HG02884 (cell line): Measurements from ENCODE around the gene CCDC8.
"Not testable (repeated sequence)": the region's sequence is repeated elsewhere in the genome, so short reads cannot be mapped to it uniquely, and the experiment has no call there.

Experiments used
- ATAC-seq: cut with Tn5 transposase; IDR thresholded peaks from one replicate; pipeline ENCODE4 v1.9.1; 2021; ENCODE audit warnings: mild to moderate bottlenecking, moderate library complexity; ENCODE audit not compliant: unreplicated experiment

CCDC8 gene

DNA sequence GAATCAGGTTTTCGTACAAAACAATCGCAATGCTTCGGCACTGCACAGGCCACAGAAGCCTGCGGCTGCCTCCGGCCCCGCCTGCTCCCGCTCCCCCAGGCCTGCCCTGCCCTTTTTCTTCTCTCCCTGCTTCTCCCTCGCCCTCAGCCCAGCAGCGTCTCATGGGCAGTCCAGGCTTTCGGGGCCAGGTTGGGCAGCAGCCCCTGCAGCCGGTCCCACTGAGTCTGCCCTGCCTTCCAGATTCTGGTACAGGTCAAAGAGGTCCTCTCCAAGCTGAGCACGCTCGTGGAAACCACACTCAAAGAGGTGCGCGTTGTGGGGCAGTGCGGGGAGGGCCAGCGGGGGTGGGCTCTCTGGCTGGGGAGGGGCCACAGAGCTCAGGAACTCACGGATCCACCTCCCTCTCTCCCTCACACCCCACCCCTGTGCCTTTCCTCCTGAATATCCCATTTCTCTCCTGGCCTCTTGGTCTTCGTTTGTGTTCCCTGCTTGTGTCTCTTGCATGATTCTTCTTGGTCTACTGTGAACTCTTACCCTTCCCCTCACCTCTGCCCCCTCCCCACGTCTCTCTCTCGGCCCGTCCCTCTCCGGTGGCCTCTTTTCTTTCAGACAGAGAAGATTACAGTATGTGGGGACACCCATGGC is 30.1 kb downstream of the CCDC8 start:
- no peak for ATAC-seq

DNA sequence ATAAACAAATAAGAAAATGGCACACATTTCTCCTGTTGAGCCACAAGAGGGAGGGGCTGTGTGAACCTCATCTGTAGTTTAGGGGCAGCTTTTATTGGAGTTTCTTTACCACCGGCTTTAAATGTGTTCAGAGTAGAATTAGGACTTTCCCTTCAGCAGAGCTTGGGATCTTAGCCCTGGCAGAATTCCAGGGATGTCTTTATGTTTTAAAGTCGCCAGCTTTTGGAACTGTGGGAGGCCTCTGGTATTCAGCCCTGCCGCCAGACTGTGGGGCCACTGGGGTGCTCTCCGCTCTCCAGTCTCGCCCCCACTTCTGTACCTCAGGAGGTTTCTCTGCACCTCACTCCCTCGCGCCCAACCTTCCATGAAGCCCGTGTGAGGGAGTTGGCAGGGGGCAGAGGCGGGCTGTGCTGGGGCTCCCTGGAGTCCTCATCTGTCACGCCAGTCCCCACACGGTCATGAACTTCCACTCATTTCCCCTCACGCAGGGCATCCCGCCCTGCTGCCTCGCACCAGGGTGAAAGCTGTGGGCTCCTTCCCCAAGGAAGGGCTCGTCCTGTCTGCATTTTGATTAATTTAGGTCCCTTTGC is 31.5 kb downstream of the CCDC8 start:
- ATAC-seq: no peak

DNA sequence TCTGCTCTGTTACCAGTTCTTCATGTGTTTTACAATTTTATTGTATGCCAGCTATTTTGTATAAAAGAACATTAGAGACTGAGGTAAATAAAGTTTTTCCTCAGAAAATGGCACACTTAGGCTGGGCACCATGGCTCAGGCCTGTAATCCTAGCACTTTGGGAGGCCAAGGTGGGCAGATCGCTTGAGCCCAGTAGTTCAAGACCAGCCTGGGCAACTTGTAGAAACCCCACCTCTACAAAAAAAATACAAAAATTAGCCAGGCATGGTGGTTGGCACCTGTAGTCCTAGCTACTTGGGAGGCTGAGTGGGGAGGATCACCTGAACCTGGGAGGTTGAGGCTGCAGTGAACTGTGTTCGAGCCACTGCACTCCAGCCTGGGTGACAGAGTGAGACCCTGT is 32.0 kb downstream of the CCDC8 start:
- no peak for ATAC-seq

DNA sequence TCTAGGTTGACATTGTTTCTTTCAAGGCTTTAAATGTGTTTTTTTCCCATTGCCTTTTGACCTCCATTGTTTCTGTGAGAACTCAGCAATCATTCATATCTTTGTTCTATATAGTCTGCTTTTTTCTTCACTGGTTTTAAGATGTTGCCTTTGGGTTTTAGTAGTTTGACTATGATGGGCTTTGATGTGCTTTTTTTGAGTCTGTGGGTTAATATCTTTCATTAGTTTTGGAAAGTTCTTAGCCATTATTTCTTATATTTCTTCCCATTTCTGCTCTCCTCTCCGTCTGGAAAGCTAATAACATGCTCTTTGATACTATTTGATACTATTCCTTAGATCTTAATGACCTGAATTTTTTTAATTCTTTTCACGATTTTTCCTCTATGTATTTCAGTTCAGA is 32.7 kb downstream of the CCDC8 start:
- ATAC-seq: no peak

DNA sequence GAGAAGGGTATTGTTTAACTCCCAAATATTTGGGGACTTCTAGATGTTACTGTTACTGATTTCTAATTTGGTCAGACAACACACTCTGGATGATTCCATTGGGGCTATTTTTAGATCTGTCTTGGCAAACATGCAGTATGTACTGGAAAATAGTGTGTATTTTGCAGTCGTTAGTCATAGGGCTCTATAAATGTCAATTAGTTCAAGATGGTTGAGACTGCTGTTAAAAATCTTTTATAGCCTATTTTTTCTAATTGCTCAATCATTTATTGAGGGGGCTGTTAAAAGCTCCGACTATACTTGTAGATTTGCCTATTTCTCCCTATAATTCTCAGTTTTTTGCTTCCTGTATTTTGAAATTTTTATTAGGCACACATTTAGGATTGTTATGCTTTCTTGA is 35.1 kb downstream of the CCDC8 start:
- no peak for ATAC-seq

DNA sequence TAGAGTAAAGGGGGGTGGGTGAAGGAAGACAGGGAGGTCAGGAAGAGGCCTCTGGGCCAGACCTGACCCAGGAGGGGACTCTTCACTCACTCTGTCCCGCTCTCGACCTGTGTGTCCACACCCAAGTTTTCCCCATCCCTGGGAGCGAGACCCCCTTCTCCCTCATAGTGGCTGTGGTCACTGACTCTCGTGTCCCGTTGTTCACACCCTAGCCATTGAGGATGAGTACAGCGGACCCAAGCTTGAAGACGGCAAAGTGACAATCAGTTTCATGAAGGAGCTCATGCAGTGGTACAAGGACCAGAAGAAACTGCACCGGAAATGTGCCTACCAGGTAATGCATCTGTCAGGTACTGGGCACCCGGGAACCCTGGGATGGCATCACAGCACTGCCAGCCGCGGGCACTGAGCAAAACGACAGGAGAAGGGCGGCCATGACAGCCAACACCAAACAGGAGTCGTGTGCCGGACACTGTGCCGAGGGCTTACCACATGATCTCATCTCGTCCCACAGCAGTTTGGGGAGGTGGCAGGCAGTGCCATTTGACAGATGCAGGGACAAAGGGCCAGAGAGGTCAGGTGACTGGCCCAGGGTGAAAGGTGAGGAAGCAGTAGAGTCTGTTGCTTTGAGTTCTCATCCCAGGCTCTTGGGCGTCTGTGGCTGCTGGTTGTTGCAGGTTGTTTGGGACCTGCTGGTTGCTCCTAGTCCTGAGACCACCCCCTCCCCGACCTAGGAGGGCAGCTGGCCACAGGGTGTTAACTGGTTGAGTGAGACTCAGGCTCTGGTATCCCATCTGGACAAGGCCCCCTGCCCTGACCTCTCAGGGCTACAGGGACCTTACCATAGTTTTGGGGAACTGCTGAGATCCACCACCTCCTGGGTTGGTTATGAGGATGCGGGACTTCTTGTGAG is 36.9 kb downstream of the CCDC8 start:
- ATAC-seq: no peak

DNA sequence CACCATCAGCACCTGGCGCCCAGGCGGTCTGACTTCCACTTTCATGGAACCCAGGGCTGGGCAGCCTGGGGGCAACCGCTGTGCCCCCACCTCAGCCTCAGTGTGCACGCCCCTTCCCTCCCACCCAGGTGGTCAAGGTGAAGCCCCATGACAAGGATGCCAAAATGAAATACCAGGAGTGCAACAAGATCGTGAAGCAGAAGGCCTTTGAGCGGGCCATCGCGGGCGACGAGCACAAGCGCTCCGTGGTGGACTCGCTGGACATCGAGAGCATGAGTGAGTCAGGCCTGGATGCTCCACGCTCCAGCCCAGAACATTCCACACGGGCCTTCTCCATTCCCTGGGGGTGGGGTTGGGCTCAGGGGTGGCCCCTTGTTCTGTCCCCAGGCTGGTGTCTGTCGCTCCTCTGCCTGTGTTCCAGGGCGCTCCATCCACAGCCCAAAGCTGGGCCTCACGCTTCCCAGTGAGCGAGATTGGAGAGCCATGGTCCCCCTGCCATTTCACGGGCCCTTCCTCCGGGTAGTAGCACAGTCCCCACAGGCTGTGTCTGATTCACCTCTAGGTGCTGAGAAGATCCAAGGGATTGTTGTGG is 37.8 kb downstream of the CCDC8 start:
- ATAC-seq: not testable (repeated sequence)

DNA sequence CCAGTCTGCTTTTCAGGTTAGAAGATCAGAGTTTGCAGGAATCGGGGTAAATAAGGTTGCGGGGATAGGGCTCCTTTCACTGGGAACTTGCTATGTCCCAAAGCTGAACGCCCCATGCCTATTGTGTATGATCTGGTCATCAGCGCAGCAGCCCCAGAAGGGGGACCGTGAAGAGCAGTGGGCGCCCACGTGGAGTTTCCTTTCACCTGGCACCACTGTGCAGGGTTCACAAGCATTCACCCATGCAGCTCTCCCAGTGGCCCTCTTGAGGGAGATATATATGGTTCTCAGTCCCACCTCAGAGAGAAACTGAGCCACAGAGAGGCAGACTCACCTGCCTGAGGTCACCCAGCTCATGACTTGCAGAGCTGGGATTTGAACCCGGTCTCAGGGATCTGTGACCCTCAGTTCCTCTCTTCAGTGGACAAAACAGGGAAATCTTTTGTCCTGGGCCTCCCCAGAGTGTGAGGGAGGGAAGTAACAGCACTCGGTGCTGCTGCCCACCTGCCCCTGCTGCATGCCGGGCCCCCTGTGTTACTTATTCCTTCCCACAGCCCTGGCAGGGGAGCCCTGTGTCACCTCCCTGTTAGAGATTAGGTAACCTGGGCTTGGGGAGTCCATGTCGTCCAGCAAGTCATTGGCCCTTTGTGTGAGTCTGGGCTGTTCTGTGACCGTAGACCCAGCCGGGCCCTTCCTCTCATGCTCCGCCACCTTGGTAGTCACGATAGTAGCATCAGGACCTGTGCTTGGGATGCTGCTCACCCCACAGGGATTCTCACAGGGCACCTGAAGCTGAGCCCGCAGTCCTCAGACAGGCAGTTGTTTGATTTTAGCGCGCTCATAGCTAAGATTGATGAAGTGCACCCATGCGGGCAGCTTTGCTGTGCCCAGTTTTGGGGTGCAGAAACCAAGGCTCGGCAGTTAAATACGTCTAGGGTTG is 38.6 kb downstream of the CCDC8 start:
- ATAC-seq: no peak

DNA sequence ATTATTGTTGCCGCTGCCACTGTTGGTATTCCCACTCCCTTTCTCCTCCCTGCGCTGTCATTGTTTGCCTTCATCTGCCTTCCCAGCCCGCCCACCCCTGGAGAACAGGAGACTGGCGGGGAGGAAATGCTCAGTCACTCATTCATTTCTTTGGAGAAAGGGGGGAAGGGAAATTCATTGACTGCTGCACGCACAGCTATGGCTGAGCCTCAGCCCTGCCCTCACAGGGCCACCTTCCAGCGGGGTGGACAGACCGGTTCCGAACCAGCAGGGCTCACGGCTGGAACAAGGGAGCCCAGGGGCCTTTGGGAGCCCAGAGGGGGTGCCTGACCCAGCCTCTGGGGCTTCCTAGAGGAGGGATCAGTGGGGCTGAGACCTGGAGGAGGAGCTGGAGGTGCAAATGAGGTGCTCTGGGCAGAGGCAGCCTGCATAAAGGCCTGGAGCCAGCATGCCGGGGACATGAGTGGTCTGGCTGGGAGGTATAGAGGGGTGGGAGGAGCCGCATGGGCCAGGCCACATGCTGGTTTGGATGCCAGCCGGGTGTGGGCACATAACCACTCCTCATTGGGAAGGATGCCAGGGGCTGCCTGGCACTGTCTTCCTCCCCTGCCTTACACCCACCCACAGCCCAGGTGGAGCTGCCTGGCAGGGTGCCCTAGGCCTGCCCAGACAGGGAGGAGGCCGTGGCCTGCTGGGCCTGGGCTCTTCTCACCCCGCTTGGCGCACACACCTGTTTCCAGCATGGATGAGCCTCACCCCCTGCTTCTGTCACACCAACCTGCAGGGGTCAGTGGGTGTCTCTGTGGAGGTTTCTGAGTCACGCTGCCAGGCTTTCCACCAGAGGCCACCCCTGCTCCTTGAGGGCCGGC is 39.6 kb downstream of the CCDC8 start:
- no peak for ATAC-seq

DNA sequence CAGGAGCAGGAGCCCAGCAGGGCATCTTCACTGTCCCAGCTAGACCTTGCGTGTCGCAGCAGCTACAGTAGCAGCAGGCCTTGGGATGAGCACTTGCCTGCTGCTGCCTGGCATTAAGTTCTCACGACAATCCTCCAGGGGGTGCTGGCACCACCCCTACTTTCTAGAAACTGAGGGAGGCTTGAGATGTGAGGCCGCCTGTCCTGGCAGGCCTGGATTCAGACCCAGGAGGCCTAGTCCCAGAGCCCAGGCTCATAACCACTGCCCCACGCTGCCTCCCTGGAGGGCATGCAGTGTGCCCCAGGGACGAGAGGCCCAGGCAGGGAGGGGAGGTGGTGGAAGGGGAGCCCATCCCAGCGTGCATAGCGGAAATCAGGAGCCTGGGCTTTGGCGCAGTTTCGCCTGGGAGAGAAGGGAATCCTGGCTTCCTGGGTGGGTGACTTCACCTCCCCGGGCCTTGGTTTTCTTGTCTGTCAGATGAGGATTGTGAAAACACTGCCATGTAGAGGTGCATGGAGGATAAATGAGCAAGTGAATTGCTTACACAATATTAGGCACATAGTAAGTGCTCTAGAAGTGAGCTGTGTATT is 40.4 kb downstream of the CCDC8 start:
- ATAC-seq: no peak

DNA sequence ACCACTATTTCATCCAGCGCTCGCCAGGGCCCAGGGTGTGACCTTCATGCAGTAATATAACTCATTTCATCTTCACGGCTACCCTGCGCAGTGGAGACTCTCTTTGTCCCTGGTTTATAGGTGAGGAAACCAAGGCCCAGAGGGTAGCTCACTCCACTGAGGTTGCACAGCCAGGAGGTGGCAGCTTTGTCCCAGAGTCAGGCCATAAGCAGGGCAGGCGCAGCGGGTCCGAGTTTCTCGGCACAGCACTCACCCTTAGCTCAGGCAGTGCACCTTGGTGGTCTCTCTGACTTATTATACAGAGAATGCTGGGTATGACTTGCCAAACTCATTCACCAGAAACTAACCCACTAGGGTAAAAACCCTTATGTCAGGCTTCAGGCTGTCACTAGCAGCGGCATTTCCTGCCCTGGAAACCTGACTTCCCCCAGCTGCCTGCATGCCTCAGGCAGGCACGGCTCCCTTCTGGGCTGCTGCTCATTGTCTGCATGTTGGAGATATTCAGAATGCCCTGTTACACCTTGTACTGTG is 41.9 kb downstream of the CCDC8 start:
- no peak for ATAC-seq

DNA sequence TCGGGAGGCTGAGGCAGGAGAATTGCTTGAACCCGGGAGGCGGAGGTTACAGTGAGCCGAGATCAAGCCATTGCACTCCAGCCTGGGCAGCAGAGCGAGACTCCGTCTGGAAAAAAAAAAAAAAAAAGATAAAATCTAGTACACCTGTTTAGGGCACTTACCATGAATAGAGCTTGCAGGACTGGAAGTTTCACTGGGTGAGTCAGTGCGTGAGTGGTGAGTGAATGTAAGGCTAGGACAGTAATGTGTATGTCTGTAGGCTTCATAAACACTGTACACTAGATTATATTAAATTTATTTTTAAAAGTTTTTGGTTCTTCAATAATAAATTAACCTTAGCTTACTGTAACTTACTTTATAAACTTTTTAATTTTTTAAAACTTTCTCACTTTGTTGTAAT is 43.5 kb downstream of the CCDC8 start:
- ATAC-seq: no peak

DNA sequence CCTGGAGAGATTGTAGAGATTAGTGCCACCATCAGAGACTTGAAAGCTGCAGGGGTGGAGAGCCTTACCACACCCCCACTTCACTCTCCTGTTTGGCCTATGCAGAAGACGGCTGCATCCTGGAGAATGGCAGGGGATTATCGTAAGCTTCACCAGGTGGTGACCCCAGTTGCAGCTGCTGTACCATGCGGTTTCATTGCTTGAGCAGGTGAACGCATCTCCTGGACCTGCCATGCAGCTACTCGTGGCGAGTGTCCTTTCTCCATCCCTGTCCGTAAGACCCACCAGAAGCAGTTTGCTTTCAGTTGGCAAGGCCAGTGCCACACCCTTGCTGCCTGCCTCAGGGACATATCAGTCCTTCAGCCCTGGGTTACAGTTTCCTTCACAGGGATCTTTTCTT is 45.2 kb downstream of the CCDC8 start:
- ATAC-seq: no peak

DNA sequence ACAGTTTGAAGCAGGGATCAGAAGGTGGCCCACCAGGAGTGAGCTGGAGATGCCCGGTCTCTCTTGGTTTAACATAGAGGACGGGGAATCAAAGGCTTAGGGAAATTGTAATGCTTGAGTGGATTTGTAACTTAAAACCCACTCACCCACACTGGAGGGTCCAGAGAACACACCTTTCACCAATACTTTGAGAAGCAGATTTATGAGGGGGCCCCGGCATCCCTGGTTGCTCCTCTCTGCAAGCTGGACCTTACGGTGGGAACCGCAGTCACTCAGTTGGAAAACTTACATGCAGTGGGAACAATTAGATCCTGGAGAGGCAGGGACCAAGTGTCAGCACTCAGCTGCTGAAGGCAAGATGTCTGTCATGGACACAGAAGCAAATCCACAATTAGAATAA is 45.9 kb downstream of the CCDC8 start:
- no peak for ATAC-seq

DNA sequence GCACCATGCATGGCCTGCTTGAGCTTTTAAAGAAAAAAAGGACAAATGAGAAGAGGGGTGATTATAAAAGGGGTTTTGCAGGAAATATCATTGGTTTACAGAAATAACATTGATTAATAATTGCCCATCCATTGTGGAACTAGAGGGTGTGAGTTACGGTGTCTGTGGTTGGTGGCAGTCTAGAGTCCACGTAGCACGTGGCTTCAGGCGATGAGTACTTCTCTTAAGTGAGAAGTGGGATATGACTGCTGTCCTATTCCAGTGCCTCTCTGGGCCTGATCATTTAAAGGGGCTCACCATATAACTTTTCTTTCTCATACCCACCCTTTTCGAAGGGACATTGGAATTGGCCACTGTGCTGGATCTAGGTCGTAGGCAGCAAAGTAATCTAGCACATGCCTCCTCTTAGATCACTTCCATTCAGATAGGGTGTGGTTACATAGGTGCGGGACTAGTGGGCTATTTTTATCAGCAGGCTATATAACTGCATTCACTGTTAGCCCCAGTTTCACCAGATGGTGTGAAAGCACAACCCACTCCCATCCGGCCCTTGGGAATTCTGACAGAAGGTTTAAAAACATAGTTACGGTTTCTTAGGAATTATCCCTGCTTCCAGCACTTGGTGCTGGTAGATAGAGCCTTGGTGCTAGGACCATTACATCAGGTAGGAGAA is 46.6 kb downstream of the CCDC8 start:
- ATAC-seq: no peak

DNA sequence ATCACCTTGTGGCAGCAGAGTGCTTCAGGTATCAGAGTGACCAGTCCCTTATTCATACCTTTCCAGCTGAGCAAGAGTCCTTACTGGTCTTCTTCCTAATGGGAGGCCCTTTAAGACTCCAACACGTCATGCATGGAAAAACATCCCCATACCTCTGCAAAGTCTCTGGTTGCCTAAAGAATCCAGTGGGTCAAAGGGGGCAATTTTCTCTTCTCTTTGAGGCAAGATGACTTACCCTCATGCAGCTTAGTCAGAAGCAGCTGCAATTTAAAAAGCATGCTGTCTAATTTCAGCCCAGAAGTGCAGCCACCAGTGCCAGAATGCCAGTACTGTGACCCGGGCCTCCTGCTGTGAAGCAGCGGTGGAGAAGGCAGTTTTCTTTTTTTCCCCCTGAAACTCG is 47.8 kb downstream of the CCDC8 start:
- ATAC-seq: no peak

DNA sequence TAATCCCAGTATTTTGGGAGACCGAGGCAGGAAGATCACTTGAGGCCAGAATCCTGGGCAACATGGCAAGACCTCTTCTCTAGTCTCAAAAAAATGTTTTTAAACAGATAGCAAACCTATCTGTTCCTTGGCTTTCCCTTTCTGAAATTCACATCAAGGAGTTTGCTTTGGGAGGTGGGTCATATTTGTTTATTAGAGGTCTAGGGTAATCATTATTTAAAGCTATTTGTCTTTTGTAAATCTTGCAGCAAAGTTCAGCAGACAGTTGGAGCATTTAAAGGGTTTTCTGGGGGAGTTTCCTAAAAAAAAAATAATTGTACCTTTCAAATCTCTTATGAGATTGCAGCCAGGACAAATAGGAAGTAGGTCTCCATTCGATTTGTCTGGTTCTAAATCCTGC is 49.0 kb downstream of the CCDC8 start:
- no peak for ATAC-seq

DNA sequence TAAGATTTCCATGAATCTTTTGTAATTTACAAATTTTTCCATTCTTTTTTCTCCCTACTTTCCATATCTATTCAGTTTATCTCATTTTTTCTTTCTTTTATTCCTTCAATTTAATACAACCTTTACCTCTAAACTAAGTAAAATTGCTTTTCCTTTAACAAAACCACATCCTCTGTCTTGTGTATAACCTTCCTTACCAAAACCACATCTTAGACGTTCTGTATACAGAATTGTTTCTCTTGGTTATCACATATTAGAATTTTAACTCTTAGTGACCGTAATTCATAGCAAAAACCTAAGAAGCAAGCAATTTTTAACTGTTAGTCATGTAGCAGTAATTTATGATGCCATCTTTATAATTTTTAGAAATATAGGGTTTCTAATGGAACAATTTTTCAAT is 51.4 kb downstream of the CCDC8 start:
- ATAC-seq: no peak
